Measurements from ENCODE around the gene KBTBD8. TPM values are rescaled to one million over a fixed set of nuclear protein-coding genes. Genes with fewer than 3 reads are reported as not detected.

The KBTBD8 gene
- total RNA-seq, 1 donor from 2014 or later = 9.2 TPM

DNA sequence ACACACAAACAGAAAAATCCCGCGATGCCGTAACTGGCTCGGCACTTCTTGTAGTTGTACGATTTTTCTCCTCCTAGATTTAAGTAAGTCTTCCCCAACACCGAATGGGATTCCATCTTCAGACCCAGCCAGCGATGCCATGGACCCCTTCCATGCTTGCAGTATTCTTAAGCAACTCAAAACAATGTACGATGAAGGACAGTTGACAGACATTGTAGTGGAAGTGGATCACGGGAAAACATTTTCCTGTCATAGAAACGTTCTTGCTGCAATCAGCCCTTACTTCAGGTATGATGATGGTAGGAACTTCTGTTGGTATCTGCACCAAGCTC is 763 bp downstream of the KBTBD8 start:
- peaks cover 15% of the 10 kb centered on the region for H3K4me1 ChIP-seq (ENCODE audit: insufficient read depth, low read length)
- H4K20me1 ChIP-seq (ENCODE audit: insufficient read depth, low read length) = no peaks in the 10 kb centered on the region
- peaks cover 37% of the 10 kb centered on the region for H3K79me2 ChIP-seq (ENCODE audit: insufficient read depth, low read length)
- no peaks in the 10 kb centered on the region for H3K36me3 Mint-ChIP-seq (ENCODE audit: low read depth, unreplicated experiment)
- H3K27ac ChIP-seq (ENCODE audit: low read depth, low read length) = peak overlapping the region; percentile 79
- H3K9ac ChIP-seq (ENCODE audit: low read length) = peak overlapping the region; percentile 83
- H3K4me1 Mint-ChIP-seq (ENCODE audit: low read depth, unreplicated experiment) = peaks cover 5% of the 10 kb centered on the region
- H3K36me3 ChIP-seq (ENCODE audit: insufficient read depth, low read length) = peaks cover 5% of the 10 kb centered on the region
- H3K27me3 Mint-ChIP-seq (ENCODE audit: low read depth, unreplicated experiment) = no peaks in the 10 kb centered on the region
- H3K4me3 ChIP-seq (ENCODE audit: insufficient read depth, low read depth, low read length) = peak overlapping the region; percentile 84
- H3K4me3 Mint-ChIP-seq (ENCODE audit: unreplicated experiment) = peak overlapping the region; percentile 93
- H3K27me3 ChIP-seq (ENCODE audit: insufficient read depth, low read length) = no peaks in the 10 kb centered on the region
- no peak for FAIRE-seq
- H3K9me3 Mint-ChIP-seq (ENCODE audit: unreplicated experiment) = no peaks in the 10 kb centered on the region
- peak overlapping the region; percentile 70 for H2AFZ ChIP-seq (ENCODE audit: low read depth, low read length)
- TF ChIP-seq, protein P1, sequence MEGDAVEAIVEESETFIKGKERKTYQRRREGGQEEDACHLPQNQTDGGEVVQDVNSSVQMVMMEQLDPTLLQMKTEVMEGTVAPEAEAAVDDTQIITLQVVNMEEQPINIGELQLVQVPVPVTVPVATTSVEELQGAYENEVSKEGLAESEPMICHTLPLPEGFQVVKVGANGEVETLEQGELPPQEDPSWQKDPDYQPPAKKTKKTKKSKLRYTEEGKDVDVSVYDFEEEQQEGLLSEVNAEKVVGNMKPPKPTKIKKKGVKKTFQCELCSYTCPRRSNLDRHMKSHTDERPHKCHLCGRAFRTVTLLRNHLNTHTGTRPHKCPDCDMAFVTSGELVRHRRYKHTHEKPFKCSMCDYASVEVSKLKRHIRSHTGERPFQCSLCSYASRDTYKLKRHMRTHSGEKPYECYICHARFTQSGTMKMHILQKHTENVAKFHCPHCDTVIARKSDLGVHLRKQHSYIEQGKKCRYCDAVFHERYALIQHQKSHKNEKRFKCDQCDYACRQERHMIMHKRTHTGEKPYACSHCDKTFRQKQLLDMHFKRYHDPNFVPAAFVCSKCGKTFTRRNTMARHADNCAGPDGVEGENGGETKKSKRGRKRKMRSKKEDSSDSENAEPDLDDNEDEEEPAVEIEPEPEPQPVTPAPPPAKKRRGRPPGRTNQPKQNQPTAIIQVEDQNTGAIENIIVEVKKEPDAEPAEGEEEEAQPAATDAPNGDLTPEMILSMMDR (IDR thresholded peaks at IDR 0.05; ENCODE audit: insufficient read depth, low read depth, low read length) = no peak
- no peak for TF ChIP-seq EZH2 (IDR thresholded peaks at IDR 0.05; ENCODE audit: insufficient read depth, low read length)
- no peak overlapping the region for H3K27ac Mint-ChIP-seq (ENCODE audit: unreplicated experiment)
- H3K4me2 ChIP-seq (ENCODE audit: low read length) = peak overlapping the region; percentile 91
- H3K9me3 ChIP-seq (ENCODE audit: insufficient read depth, low read depth, low read length) = no peaks in the 10 kb centered on the region
- DNase-seq (ENCODE audit: low read depth) = peak; percentile 13

DNA sequence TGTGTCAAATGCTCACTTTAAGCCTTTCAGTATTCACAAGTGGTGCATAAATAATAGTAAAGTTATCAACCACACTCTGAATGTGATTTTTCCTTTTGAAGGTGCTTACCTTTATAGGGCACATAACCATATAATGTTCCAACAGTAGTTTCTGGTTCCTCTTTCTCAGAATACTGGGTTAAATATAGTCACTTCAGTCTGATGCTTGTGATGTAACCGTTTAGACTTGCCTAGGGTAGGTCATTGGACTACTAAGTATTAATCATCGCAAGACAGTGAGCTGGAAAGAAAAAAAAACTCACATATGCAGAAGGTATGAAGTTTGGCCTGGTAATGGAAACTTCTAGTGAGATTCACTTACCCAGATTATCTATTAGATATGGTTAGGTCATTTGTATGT is 1.9 kb downstream of the KBTBD8 start:
- no peak for FAIRE-seq

More for the DNA sequence above, 1.9 kb downstream of the KBTBD8 start:
- H3K27me3 Mint-ChIP-seq (ENCODE audit: low read depth, unreplicated experiment) = no peaks in the 10 kb centered on the region
- DNase-seq (ENCODE audit: low read depth) = peak; percentile 51
- H3K9me3 Mint-ChIP-seq (ENCODE audit: unreplicated experiment) = no peaks in the 10 kb centered on the region
- no peaks in the 10 kb centered on the region for H3K36me3 Mint-ChIP-seq (ENCODE audit: low read depth, unreplicated experiment)
- Histone ChIP-seq H3K79me2 (ENCODE audit: insufficient read depth, low read length) (peaks cover 45% of the 10 kb centered on the region), H3K27me3 (ENCODE audit: insufficient read depth, low read length) (no peaks in the 10 kb centered on the region), H3K9me3 (ENCODE audit: insufficient read depth, low read depth, low read length) (no peaks in the 10 kb centered on the region), H3K4me3 (ENCODE audit: insufficient read depth, low read depth, low read length) (no peak overlapping the region), H4K20me1 (ENCODE audit: insufficient read depth, low read length) (no peaks in the 10 kb centered on the region), H3K9ac (ENCODE audit: low read length) (peak overlapping the region; percentile 19), H3K4me2 (ENCODE audit: low read length) (peak overlapping the region; percentile 62), H3K27ac (ENCODE audit: low read depth, low read length) (peak overlapping the region; percentile 35), H3K4me1 (ENCODE audit: insufficient read depth, low read length) (peaks cover 15% of the 10 kb centered on the region), H2AFZ (ENCODE audit: low read depth, low read length) (no peak overlapping the region), H3K36me3 (ENCODE audit: insufficient read depth, low read length) (peaks cover 8% of the 10 kb centered on the region)
- TF ChIP-seq EZH2 (IDR thresholded peaks at IDR 0.05; ENCODE audit: insufficient read depth, low read length) = no peak
- TF ChIP-seq, protein P1 (IDR thresholded peaks at IDR 0.05; ENCODE audit: insufficient read depth, low read depth, low read length) = no peak
- H3K4me1 Mint-ChIP-seq (ENCODE audit: low read depth, unreplicated experiment) = peaks cover 5% of the 10 kb centered on the region
- H3K4me3 Mint-ChIP-seq (ENCODE audit: unreplicated experiment) = peak overlapping the region; percentile 46
- H3K27ac Mint-ChIP-seq (ENCODE audit: unreplicated experiment) = peak overlapping the region; percentile 2
